GM19452 (cell line): Measurements from ENCODE around the gene SAMD3.
"Not testable (repeated sequence)": the region's sequence is repeated elsewhere in the genome, so short reads cannot be mapped to it uniquely, and the experiment has no call there.

Experiments used
- ATAC-seq: cut with Tn5 transposase; IDR thresholded peaks from one replicate; pipeline ENCODE4 v1.9.1; 2021; ENCODE audit not compliant: unreplicated experiment

The SAMD3 gene, protein sequence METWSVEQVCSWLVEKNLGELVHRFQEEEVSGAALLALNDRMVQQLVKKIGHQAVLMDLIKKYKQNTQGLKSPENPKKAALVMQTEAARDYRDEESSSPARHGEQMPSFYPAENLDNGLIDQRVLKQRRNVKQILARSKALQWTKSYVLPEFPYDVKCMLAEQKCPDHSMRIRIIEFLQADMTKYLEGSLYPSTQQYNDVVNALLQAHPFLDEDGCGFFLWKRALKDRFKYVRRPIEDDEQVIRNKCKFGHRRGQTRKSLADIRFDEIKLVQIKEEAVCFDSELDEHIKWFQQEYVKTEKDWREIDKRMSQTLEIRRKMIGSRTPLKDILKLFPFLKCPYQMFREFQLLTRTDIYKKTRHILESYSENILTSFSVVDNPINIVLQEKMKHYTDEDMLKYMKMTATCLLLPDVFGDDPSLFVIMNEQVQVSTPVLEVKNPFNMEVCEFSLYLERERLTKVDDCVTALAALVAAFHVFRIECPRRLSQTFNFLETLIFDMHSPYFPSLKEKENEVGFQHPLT

GRCh38 chr6:130222775-130223174, at the start of gene SAMD3:
Gene SAMD3 (minus strand): TSS chr6:130222951. CDS start chr6:130215273, 7,678 bp downstream.
- no peak for ATAC-seq

DNA sequence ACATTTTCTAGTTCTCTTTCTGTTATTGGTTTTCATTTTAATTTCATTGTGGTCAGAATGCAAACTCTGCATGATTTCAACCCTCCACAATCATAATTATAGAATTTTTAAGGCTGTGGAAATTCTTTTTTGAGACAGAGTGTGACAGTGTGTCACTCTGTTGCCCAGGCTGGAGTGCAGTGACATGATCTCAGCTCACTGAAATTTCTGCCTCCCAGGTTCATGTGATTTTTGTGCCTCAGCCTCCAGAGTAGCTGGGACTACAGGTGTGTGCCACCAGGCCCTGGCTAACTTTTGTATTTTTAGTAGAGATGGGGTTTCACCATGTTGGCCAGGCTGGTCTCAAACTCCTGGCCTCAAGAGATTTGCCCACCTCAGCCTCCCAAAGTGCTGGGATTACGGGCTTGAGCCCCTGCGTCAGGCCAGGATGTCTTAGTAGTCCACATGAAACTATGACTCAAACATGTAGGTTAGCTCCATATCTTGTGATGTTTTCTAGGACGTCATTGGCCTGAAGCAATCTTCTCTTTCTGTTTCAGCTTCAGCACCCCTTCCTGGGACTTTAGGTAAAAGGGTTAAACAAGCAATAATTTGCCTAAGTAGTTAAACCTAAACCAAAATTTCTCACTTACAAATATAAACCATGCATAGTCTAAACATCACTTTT, 47.4 kb upstream of the SAMD3 start:
- ATAC-seq: peak; percentile 94

DNA sequence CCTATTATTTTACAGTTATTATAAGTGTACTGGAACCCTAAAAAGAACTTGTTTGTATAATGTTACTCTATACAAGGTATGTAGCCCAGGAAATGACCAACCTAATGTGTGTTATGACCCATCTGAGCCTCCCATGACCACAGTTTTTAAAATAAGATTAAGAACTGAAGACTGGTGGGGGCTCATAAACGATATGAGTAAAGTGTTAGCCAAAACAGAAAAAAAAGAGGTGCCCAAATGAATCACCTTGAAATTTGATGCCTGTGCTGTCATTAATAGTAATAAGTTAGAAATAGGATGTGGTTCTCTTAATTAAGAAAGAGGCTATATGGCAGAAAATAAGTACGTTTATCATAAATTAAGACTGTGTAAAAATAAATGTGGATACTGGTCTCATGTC, 42.8 kb upstream of the SAMD3 start:
- not testable (repeated sequence) for ATAC-seq

- ATAC-seq: no peak
Measured at GRCh38 chr6:130262008-130262407, 39.3 kb upstream of the SAMD3 start.

GRCh38 chr6:130261558-130261957, 38.8 kb upstream of the SAMD3 start:
- ATAC-seq: not testable (repeated sequence)

DNA sequence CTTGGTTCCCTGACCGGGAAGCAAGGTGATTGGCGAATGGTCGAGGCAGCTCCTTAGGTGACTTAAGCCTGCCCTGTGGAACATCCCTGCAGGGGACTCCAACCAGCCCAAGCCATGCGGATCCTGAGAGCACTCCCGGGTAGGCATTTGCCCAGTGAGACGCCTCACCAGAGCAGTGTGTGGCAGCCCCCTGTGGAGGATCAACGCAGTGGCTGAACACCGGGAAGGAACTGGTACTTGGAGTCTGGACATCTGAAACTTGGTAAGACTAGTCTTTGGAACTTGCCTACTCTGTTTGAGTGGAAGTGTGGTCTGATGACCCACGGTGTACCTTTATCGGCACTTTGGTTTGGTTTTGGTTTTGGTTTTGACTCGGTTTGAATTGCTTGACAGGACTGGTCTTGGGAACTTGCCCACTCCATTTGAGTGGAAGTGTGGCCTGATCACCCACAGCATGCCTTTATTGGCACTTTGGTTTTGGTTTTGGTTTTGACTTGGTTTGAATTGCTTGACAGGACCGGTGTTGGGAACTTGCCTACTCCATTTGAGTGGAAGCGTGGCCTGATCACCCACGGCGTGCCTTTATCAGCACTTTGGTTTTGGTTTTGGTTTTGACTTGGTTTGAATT, 38.0 kb upstream of the SAMD3 start:
- ATAC-seq: peak; percentile 40

- ATAC-seq: peak; percentile 56
Measured at GRCh38 chr6:130260050-130260462, 37.3 kb upstream of the SAMD3 start.

DNA sequence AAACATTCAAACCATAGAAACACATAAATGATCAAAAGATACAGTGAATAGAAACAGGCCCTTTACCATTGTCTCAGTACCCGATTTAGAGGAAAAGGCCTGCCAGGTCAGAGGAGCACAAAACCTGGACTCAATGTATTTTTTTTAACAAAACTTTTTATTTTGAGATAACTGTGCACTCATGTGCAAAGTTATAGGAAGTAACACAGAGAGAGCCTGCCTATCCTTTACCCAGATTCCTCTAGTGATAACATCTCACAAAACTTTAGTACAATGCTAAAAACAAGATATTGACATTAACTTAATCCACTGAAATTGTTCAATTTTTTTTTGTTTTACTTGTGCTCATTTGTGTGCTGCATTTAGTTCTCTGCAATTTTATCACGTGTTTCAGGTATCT, 36.8 kb upstream of the SAMD3 start:
- peak; percentile 26 for ATAC-seq

- ATAC-seq: no peak
Measured at GRCh38 chr6:130259140-130259539, 36.4 kb upstream of the SAMD3 start.

DNA sequence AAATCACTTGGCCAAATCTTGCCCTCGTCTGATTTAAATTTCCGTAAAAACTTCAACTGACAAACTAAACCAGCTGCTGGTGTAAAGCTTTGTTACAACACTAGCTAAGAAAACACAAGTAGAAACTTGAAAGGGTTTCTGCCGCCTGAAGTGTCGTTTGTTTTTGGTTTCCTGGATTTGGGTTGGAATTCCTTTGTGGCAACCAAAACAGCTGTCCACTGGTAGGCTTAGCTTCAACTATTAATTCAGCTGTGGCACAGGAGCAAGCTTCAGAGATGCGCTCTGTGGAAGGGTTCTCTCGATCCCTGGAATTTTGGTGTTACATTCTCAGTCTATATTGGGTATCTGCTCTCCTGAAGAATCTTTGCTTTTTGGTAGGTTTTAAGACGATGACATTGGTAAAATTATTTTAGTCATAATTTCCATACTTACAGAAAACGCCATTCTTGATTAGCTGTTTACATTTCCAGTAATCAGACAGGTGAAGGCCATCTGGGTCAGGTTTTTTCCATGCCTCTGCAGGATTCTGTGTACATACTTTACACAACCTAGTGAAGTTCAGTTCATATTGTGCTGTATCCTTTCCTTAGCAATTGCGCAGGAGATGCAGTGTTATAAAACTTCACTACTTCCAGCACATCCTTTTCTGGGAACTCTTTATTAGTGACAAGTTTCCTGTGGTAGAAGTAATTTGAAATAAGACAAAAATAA, 29.9 kb upstream of the SAMD3 start:
- ATAC-seq: no peak

- no peak for ATAC-seq
Measured at GRCh38 chr6:130245267-130245666, 22.5 kb upstream of the SAMD3 start.

DNA sequence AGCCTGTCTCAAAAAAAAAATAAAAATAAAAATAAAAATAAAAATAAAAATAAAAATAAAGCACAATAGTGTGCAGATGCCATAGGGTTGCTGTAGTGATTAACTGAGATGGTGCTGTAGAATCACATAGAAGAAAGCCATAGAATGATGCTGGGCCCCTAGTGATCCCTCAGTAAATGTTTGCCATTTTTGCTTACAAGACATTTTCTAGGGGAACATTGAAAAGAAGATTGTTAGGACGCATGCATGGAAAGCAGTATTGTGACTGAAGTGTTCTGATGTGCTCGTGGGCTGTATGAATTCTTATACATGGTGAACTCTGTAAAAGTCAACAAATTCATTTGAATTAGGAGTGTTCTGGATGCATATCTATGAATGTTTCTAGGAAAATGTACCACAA, 22.0 kb upstream of the SAMD3 start:
- ATAC-seq: no peak

GRCh38 chr6:130240232-130240631, 17.5 kb upstream of the SAMD3 start:
- no peak for ATAC-seq

GRCh38 chr6:130239755-130240154, 17.0 kb upstream of the SAMD3 start:
- no peak for ATAC-seq

- no peak for ATAC-seq
Measured at GRCh38 chr6:130233330-130233729, 10.6 kb upstream of the SAMD3 start.

DNA sequence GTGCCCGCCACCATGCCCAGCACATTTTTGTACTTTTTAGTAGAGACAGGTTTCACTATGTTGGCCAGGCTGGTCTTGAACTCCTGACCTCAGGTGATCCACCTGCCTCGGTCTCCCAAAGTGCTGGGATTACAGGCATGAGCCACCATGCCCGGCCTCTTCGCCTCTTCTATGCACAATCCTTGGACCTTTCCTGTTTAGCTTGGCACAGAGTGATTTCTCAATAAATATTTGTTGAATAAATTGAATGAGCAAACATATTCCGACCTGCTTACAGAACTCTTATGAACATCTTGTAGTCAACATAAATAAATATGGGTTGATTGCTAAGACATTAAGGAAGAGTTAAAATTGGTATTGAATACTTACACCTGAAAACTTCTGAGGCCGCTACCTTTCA, 7.8 kb upstream of the SAMD3 start:
- ATAC-seq: not testable (repeated sequence)

DNA sequence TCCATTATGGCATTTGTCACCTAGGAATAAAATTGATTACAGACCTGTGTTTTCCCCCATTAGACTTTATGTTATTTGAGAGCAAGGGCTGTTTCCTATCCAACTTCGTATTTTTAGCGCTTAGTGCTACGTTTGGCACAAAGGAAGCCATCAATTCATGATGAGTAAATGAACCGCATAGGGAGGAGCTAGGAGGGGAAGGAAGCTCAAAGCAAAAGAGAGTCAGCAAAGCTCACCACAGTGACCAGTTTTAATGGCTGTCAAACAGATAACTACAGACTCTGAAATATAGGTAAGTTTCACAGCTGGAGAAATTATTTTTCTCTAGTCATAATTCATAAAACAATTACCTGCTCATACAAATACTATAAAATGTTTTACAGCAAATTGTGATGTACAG, 6.9 kb upstream of the SAMD3 start:
- ATAC-seq: no peak

GRCh38 chr6:130223508-130223907, 757 bp upstream of the SAMD3 start:
- ATAC-seq: peak; percentile 99

DNA sequence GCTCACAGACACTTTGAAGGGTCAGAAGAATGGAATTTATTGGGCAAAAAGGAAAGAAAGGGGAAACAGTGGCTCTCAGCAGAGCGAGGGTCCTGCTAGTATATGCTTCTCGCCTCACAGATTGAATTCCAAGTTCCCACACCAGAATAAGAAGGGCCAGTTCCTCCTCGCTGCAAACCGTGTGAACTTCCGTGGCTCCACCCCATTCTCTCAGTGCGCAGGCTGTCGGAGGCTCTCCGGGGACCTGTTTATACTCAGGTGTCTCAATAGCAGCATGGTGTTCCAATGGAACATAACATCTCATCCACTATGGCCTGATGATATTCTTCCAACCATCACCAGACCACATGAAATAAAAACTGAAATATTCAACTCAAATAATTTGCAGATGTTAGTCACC, 4.6 kb downstream of the SAMD3 start:
- no peak for ATAC-seq

DNA sequence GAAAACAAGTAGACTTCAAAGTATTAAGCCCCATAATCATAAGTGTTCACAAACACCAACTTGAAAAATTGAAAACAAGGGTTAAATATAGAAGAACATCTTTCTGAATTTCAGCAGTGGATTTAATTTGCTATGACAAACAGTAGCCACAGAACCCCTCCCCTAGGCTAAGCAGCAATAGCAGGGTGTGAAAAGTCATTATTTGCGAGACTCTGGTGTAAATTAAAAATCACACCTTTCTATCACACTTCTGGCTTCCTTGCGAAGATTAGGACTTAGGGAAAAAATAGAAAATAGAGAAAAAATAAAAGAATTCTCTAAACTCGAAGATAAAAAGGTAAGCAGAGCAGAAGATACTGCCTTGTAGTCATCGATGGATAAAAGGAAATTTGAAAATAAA, 6.1 kb downstream of the SAMD3 start:
- ATAC-seq: no peak

GRCh38 chr6:130215526-130215925, 7.2 kb downstream of the SAMD3 start:
- peak; percentile 79 for ATAC-seq
